CD14-positive monocyte (primary cell): Measurements from ENCODE around the gene RGS17. TPM values are rescaled to one million over a fixed set of nuclear protein-coding genes. Genes with fewer than 3 reads are reported as not detected.

Experiments
- DNase-seq, 3 donors: peaks; one replicate each; pipeline ENCODE4 v3.0.0-alpha.2; 2011 to 2022
- H2AFZ ChIP-seq: 2 replicates; pipeline ENCODE4 v1.6.0; 2012; ENCODE audit warnings: mild to moderate bottlenecking, low read depth, low read length, inconsistent platforms; ENCODE audit not compliant: insufficient read depth, poor library complexity, severe bottlenecking
- H3K27ac ChIP-seq, 2 donors: 1 replicate in 1 of 2; 2 replicates in 1 of 2; pipeline ENCODE4 v1.5.1; 2012 to 2013; ENCODE audit warnings: low read length in 2 of 2, control low read depth in 1 of 2, inconsistent platforms in 1 of 2, low read depth in 1 of 2, mild to moderate bottlenecking in 1 of 2
- H3K27me3 ChIP-seq, 2 donors: one replicate each; pipeline versions ENCODE4 v1.6.0 to v1.6.1; 2011 to 2013; ENCODE audit warnings: low read length in 2 of 2; ENCODE audit not compliant: control insufficient read depth in 2 of 2, insufficient read depth in 2 of 2
- H3K36me3 ChIP-seq, 2 donors: replicated peaks in 1 of 2; 1 replicate in 1 of 2; 2 replicates in 1 of 2; pipeline versions ENCODE4 v1.5.1 to v1.6.1; 2012 to 2013; ENCODE audit warnings: low read length in 2 of 2, control low read depth in 1 of 2, inconsistent platforms in 1 of 2, mild to moderate bottlenecking in 1 of 2; ENCODE audit not compliant: insufficient read depth in 2 of 2, control insufficient read depth in 1 of 2
- H3K4me1 ChIP-seq, 2 donors: 1 replicate in 1 of 2; 2 replicates in 1 of 2; pipeline versions ENCODE4 v1.5.1 to v1.6.1; 2012 to 2013; ENCODE audit warnings: low read length in 2 of 2, control low read depth in 1 of 2, inconsistent platforms in 1 of 2, mild to moderate bottlenecking in 1 of 2, moderate library complexity in 1 of 2; ENCODE audit not compliant: insufficient read depth in 2 of 2, control insufficient read depth in 1 of 2
- H3K4me2 ChIP-seq: replicated peaks from 2 replicates; pipeline ENCODE3; 2012; ENCODE audit warnings: low read length, moderate library complexity, mild to moderate bottlenecking; ENCODE audit not compliant: poor library complexity, severe bottlenecking; ENCODE audit errors: extremely low read depth
- H3K4me3 ChIP-seq, 3 experiments: fragments of 200-600 bp in 1 of 3; sonication (generic) in 1 of 3; replicated peaks in 1 of 3; 1 replicate in 2 of 3; 2 replicates in 1 of 3; pipeline ENCODE4 v1.5.1; 2011 to 2013; ENCODE audit warnings: low read length in 3 of 3, mild to moderate bottlenecking in 3 of 3, control low read depth in 2 of 3, low read depth in 2 of 3, inconsistent platforms in 1 of 3, moderate library complexity in 1 of 3
- H3K79me2 ChIP-seq: 2 replicates; pipeline ENCODE4 v1.6.0; 2012; ENCODE audit warnings: mild to moderate bottlenecking, control low read depth, inconsistent platforms, low read length, moderate library complexity; ENCODE audit not compliant: insufficient read depth
- H3K9ac ChIP-seq: 2 replicates; pipeline ENCODE4 v1.6.0; 2017; ENCODE audit warnings: low read length, mild to moderate bottlenecking; ENCODE audit not compliant: insufficient read depth, poor library complexity, severe bottlenecking
- H3K9me3 ChIP-seq, 2 donors: replicated peaks in 1 of 2; 1 replicate in 1 of 2; 2 replicates in 1 of 2; pipeline versions ENCODE4 v1.5.1 to v1.6.1; 2012 to 2013; ENCODE audit warnings: low read length in 2 of 2, control low read depth in 1 of 2; ENCODE audit not compliant: control insufficient read depth in 1 of 2, insufficient read depth in 1 of 2
- H4K20me1 ChIP-seq: 2 replicates; pipeline ENCODE4 v1.6.0; 2012; ENCODE audit warnings: mild to moderate bottlenecking, low read length, control low read depth, moderate library complexity; ENCODE audit not compliant: insufficient read depth
- H3K27ac Mint-ChIP-seq, 7 donors: one replicate each; pipeline ENCODE4 v1.8.0; 2020; ENCODE audit warnings: mild to moderate bottlenecking in 7 of 7, mixed read lengths in 7 of 7, moderate library complexity in 6 of 7, inconsistent platforms in 2 of 7
- H3K27me3 Mint-ChIP-seq, 3 donors: one replicate each; pipeline ENCODE4 v1.8.0; 2021 to 2022; ENCODE audit warnings: low read depth in 3 of 3, mild to moderate bottlenecking in 3 of 3, mixed read lengths in 3 of 3, moderate library complexity in 3 of 3, inconsistent platforms in 1 of 3
- H3K36me3 Mint-ChIP-seq, 2 donors: one replicate each; pipeline ENCODE4 v1.8.0; 2020; ENCODE audit warnings: mixed read lengths in 2 of 2, inconsistent platforms in 1 of 2, mild to moderate bottlenecking in 1 of 2
- H3K4me1 Mint-ChIP-seq: one replicate; pipeline ENCODE4 v1.8.0; 2020; ENCODE audit warnings: mild to moderate bottlenecking, mixed read lengths
- H3K4me3 Mint-ChIP-seq, 2 donors: one replicate each; pipeline ENCODE4 v1.8.0; 2020; ENCODE audit warnings: mild to moderate bottlenecking in 2 of 2, mixed read lengths in 2 of 2, moderate library complexity in 1 of 2
- H3K9me3 Mint-ChIP-seq, 7 donors: one replicate each; pipeline ENCODE4 v1.8.0; 2020 to 2022; ENCODE audit warnings: mixed read lengths in 7 of 7, mild to moderate bottlenecking in 6 of 7, moderate library complexity in 6 of 7, inconsistent platforms in 2 of 7
- WGBS: methylation state at CpG from one replicate; pipeline ENCODE4 v1.1.5; 2013; ENCODE audit warnings: missing lambda C conversion rate; ENCODE audit not compliant: insufficient coverage; 5-methylcytosine and 5-hydroxymethylcytosine counted together
- intact Hi-C, 2 donors: fragments of 100-400 bp; cut with micrococcal nuclease; formaldehyde crosslinking; loops; one replicate each; pipeline versions ENCODE4 v1.15.0 to v1.15.1; 2023
- polyA plus RNA-seq, 3 donors: library from polyadenylated mRNA; depleted of rRNA in 1 of 3; unstranded in 2 of 3; stranded (reverse) in 1 of 3; fragments of 300-500 nt in 2 of 3; fragments of >200 nt in 1 of 3; fragmentation: Illumina TruSeq in 2 of 3; gene quantifications; 1 replicate in 2 of 3; 2 replicates in 1 of 3; pipeline ENCODE4 v1.2.3, GENCODE V29; 2012 to 2021
- TF ChIP-seq, protein P1 (sequence below): fragments of 200-600 bp; IDR thresholded peaks from one replicate; pipeline ENCODE4 v1.8.0; 2022; ENCODE audit warnings: antibody characterized with exemption, mild to moderate bottlenecking

RGS17 gene
- polyA plus RNA-seq, 3 donors: not detected

GRCh38 chr6:153034139-153034538, 96.9 kb downstream of the RGS17 start:
- Histone ChIP-seq H3K9ac (no peak overlapping the region), H4K20me1 (no peaks in the 10 kb centered on the region), H3K4me3 (no peak overlapping the region), H3K79me2 (no peaks in the 10 kb centered on the region), H2AFZ (no peak overlapping the region), H3K27ac (no peak overlapping the region), H3K27me3 (no peaks in the 10 kb centered on the region), H3K36me3 (no peaks in the 10 kb centered on the region), H3K4me2 (no peak overlapping the region), H3K9me3 (no peaks in the 10 kb centered on the region), H3K4me1 (no peaks in the 10 kb centered on the region)
- WGBS: 93% methylated on average over 6 of the region's 9 CpGs
- no peak overlapping the region for H3K4me3 Mint-ChIP-seq
- H3K27ac Mint-ChIP-seq: no peak overlapping the region
- H3K4me1 Mint-ChIP-seq: peaks cover 3% of the 10 kb centered on the region
- peaks cover 0 to 1% (median 0%) of the 10 kb centered on the region in 3 donors for H3K27me3 Mint-ChIP-seq
- TF ChIP-seq, protein P1, sequence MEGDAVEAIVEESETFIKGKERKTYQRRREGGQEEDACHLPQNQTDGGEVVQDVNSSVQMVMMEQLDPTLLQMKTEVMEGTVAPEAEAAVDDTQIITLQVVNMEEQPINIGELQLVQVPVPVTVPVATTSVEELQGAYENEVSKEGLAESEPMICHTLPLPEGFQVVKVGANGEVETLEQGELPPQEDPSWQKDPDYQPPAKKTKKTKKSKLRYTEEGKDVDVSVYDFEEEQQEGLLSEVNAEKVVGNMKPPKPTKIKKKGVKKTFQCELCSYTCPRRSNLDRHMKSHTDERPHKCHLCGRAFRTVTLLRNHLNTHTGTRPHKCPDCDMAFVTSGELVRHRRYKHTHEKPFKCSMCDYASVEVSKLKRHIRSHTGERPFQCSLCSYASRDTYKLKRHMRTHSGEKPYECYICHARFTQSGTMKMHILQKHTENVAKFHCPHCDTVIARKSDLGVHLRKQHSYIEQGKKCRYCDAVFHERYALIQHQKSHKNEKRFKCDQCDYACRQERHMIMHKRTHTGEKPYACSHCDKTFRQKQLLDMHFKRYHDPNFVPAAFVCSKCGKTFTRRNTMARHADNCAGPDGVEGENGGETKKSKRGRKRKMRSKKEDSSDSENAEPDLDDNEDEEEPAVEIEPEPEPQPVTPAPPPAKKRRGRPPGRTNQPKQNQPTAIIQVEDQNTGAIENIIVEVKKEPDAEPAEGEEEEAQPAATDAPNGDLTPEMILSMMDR: no peak
- intact Hi-C loops: no loop called here
- H3K36me3 Mint-ChIP-seq: no peaks in the 10 kb centered on the region
- H3K9me3 Mint-ChIP-seq: no peaks in the 10 kb centered on the region
- DNase-seq: no peak

GRCh38 chr6:153032255-153032882, 98.7 kb downstream of the RGS17 start:
- no peaks in the 10 kb centered on the region for H3K36me3 ChIP-seq
- Mint-ChIP-seq H3K4me3 (no peak overlapping the region), H3K4me1 (peaks cover 3% of the 10 kb centered on the region), H3K9me3 (no peaks in the 10 kb centered on the region), H3K27ac (no peak overlapping the region), H3K27me3 (peaks cover 0 to 4% (median 0%) of the 10 kb centered on the region in 3 donors), H3K36me3 (no peaks in the 10 kb centered on the region)
- H3K4me1 ChIP-seq: no peaks in the 10 kb centered on the region
- TF ChIP-seq, protein P1: peak; percentile 43
- H4K20me1 ChIP-seq: no peaks in the 10 kb centered on the region
- no peak overlapping the region for H3K9ac ChIP-seq
- no peak overlapping the region for H3K4me2 ChIP-seq
- WGBS: no CpG with 5 or more reads among the region's 9 CpGs
- no peak overlapping the region for H3K4me3 ChIP-seq
- no peak overlapping the region for H3K27ac ChIP-seq
- intact Hi-C loops: no loop called here
- H3K9me3 ChIP-seq: no peaks in the 10 kb centered on the region
- peak in 1 of 3 donors; percentile 14 for DNase-seq
- no peaks in the 10 kb centered on the region for H3K79me2 ChIP-seq
- no peak overlapping the region for H2AFZ ChIP-seq
- H3K27me3 ChIP-seq: no peaks in the 10 kb centered on the region
